Keratinocyte (primary cell): ENCODE data around the gene TIPRL. TPM values are rescaled to one million over a fixed set of nuclear protein-coding genes. Genes with fewer than 3 reads are reported as not detected.

ENCODE experiments used
- DNase-seq: peaks from one replicate; pipeline ENCODE4 v3.0.0-alpha.2; 2011; ENCODE audit warnings: low read depth, missing footprints, low spot score
- FAIRE-seq: peaks from 2 replicates; lab custom pipeline; 2011; peaks lifted over from hg19 to GRCh38; lab: Jason Lieb, UNC
- H2AFZ ChIP-seq: 2 replicates; pipeline ENCODE4 v1.6.0; 2012; ENCODE audit warnings: low read length, control low read depth, inconsistent platforms; ENCODE audit not compliant: control insufficient read depth
- H3K27ac ChIP-seq: 2 replicates; pipeline ENCODE4 v1.5.1; 2011; ENCODE audit warnings: low read length; ENCODE audit not compliant: control insufficient read depth, insufficient read depth
- H3K27me3 ChIP-seq: 3 replicates; pipeline ENCODE4 v1.6.0; 2011; ENCODE audit warnings: low read length; ENCODE audit not compliant: control insufficient read depth, insufficient read depth; ENCODE audit errors: extremely low read depth
- H3K36me3 ChIP-seq, 2 experiments: 2 replicates in 1 of 2; 3 replicates in 1 of 2; pipeline ENCODE4 v1.5.1; 2011; ENCODE audit warnings: low read length in 2 of 2, mild to moderate bottlenecking in 1 of 2; ENCODE audit not compliant: control insufficient read depth in 2 of 2, insufficient read depth in 2 of 2; ENCODE audit errors: extremely low read depth in 1 of 2
- H3K4me1 ChIP-seq: 3 replicates; pipeline ENCODE4 v1.5.1; 2011; ENCODE audit warnings: low read length; ENCODE audit not compliant: control insufficient read depth, insufficient read depth; ENCODE audit errors: extremely low read depth
- H3K4me2 ChIP-seq: 3 replicates; pipeline ENCODE4 v1.6.0; 2011; ENCODE audit warnings: low read depth, low read length; ENCODE audit not compliant: control insufficient read depth, insufficient read depth; ENCODE audit errors: extremely low read depth
- H3K4me3 ChIP-seq, 3 experiments: fragments of 200-600 bp in 1 of 3; sonication (generic) in 1 of 3; 2 replicates in 2 of 3; 3 replicates in 1 of 3; pipeline ENCODE4 v1.5.1; 2011 to 2016; ENCODE audit warnings: low read length in 3 of 3, mild to moderate bottlenecking in 3 of 3, control low read depth in 2 of 3, inconsistent platforms in 1 of 3, low read depth in 1 of 3, mixed read lengths in 1 of 3, mixed run types in 1 of 3, moderate library complexity in 1 of 3; ENCODE audit not compliant: control insufficient read depth in 2 of 3, insufficient read depth in 2 of 3; ENCODE audit errors: extremely low read depth in 1 of 3
- H3K79me2 ChIP-seq: 2 replicates; pipeline ENCODE4 v1.6.0; 2012; ENCODE audit warnings: low read length; ENCODE audit not compliant: control insufficient read depth, insufficient read depth
- H3K9ac ChIP-seq: 3 replicates; pipeline ENCODE4 v1.6.0; 2011; ENCODE audit warnings: low read length; ENCODE audit not compliant: control insufficient read depth, insufficient read depth; ENCODE audit errors: extremely low read depth
- H3K9me1 ChIP-seq: 3 replicates; pipeline ENCODE4 v1.6.0; 2011; ENCODE audit warnings: low read length; ENCODE audit not compliant: control insufficient read depth, insufficient read depth; ENCODE audit errors: extremely low read depth
- H3K9me3 ChIP-seq: 2 replicates; pipeline ENCODE4 v1.5.1; 2012; ENCODE audit warnings: low read depth, low read length; ENCODE audit not compliant: control insufficient read depth
- H4K20me1 ChIP-seq: 3 replicates; pipeline ENCODE4 v1.6.0; 2011; ENCODE audit warnings: low read length; ENCODE audit not compliant: control insufficient read depth, insufficient read depth; ENCODE audit errors: extremely low read depth
- EZH2 ChIP-seq: IDR thresholded peaks from one replicate; pipeline ENCODE4 v1.6.1; 2012; ENCODE audit warnings: inconsistent platforms, mild to moderate bottlenecking, low read length, moderate library complexity
- dilution Hi-C: fragments of 300-500 bp; cut with MboI; formaldehyde crosslinking; loops from one replicate; pipeline ENCODE4 v1.7.0; 2020; ENCODE audit warnings: low sequenced_read_pairs; ENCODE audit not compliant: extremely low pct_ligation_motif_present
- polyA plus RNA-seq, 5 experiments: library from polyadenylated mRNA; depleted of rRNA in 3 of 5; stranded (reverse) in 3 of 5; stranded (forward) in 1 of 5; unstranded in 1 of 5; fragments of >200 nt; gene quantifications; 1 replicate in 1 of 5; 2 replicates in 3 of 5; 3 replicates in 1 of 5; pipeline versions ENCODE4 v1.2.1 to v1.2.3, GENCODE V29; 2011 to 2012; ENCODE audit warnings: missing spikeins in 2 of 5, low read depth in 1 of 5, low replicate concordance in 1 of 5
- TF ChIP-seq, protein P1 (sequence below), 3 experiments: IDR thresholded peaks in 1 of 3; conservative IDR thresholded peaks in 1 of 3; optimal IDR thresholded peaks in 1 of 3; 2 replicates in 2 of 3; 3 replicates in 1 of 3; pipeline versions ENCODE3 to v1.5.1; 2011; ENCODE audit warnings: low read length in 3 of 3, mild to moderate bottlenecking in 3 of 3, moderate library complexity in 2 of 3, control low read depth in 1 of 3, inconsistent platforms in 1 of 3; ENCODE audit not compliant: insufficient read depth in 2 of 3; ENCODE audit errors: extremely low read depth in 1 of 3

TIPRL gene
- polyA plus RNA-seq, 1 donor (not counting 4 experiments of a cell fraction or from before 2014, with no cell fraction given): 62.5 TPM

DNA sequence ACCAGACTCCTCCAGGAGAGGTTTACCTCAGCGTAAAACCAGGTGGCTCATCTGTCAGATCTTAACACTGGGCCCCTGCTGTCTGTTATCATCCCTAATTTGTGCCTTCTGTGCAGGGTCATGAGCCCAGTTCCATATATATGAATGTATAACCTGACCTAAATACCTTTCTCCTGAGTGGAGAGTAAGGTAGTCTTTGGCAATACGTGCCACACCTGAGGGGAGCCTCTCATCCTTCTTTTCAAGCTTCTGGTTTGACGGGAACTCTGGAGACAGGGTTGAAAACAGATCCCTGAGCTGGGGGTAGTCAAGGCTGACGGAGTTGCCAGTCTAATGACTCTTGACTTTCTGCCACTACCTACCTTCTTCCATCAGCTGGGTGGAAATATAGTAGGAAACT lies 51.1 kb downstream of the TIPRL start:
- dilution Hi-C loops: no loop called here
- DNase-seq (no peak), FAIRE-seq (no peak)
- Histone ChIP-seq H2AFZ (no peak overlapping the region), H3K36me3 (peaks cover 16 to 17% of the 10 kb centered on the region in 2 experiments), H3K9me3 (no peaks in the 10 kb centered on the region), H3K9ac (no peak overlapping the region), H3K4me2 (no peak overlapping the region), H3K4me3 (no peak overlapping the region), H3K79me2 (peaks cover 55% of the 10 kb centered on the region), H3K9me1 (no peaks in the 10 kb centered on the region), H3K27ac (no peak overlapping the region), H4K20me1 (peaks cover 3% of the 10 kb centered on the region), H3K27me3 (no peaks in the 10 kb centered on the region), H3K4me1 (peaks cover 27% of the 10 kb centered on the region)
- TF ChIP-seq EZH2: no peak
- TF ChIP-seq, protein P1, sequence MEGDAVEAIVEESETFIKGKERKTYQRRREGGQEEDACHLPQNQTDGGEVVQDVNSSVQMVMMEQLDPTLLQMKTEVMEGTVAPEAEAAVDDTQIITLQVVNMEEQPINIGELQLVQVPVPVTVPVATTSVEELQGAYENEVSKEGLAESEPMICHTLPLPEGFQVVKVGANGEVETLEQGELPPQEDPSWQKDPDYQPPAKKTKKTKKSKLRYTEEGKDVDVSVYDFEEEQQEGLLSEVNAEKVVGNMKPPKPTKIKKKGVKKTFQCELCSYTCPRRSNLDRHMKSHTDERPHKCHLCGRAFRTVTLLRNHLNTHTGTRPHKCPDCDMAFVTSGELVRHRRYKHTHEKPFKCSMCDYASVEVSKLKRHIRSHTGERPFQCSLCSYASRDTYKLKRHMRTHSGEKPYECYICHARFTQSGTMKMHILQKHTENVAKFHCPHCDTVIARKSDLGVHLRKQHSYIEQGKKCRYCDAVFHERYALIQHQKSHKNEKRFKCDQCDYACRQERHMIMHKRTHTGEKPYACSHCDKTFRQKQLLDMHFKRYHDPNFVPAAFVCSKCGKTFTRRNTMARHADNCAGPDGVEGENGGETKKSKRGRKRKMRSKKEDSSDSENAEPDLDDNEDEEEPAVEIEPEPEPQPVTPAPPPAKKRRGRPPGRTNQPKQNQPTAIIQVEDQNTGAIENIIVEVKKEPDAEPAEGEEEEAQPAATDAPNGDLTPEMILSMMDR (optimal IDR thresholded peaks at IDR 0.05 in 1 of 3, IDR thresholded peaks at IDR 0.05 in 1 of 3, conservative IDR thresholded peaks at IDR 0.05 in 1 of 3; ENCODE audit: extremely low read depth in 1 of 3, insufficient read depth in 2 of 3, low read length in 3 of 3): no peak

DNA sequence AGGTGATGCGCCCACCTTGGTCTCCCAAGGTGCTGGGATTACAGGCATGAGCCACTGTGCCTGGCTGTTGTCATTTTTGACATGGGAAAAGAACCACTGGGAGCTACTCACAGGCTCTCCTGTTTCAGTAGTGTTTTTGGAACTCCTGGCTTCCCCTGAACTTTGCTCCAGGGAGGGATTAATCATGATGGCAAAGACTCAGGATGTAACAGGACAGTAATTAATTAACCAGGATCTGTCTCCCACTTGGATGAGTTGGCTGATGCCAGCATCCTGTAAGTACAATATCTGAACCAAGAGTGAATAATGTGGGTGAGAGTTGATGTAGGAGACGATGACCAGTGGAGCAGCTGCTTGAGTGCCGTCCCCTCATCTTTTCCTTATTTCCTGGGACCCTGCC lies 51.9 kb downstream of the TIPRL start:
- peaks cover 22% of the 10 kb centered on the region for H3K4me1 ChIP-seq
- peaks cover 55% of the 10 kb centered on the region for H3K79me2 ChIP-seq
- peaks cover 16 to 21% of the 10 kb centered on the region in 2 experiments for H3K36me3 ChIP-seq
- H3K27ac ChIP-seq: no peak overlapping the region
- no peaks in the 10 kb centered on the region for H3K9me1 ChIP-seq
- no peaks in the 10 kb centered on the region for H3K27me3 ChIP-seq
- TF ChIP-seq, protein P1 (optimal IDR thresholded peaks at IDR 0.05 in 1 of 3, IDR thresholded peaks at IDR 0.05 in 1 of 3, conservative IDR thresholded peaks at IDR 0.05 in 1 of 3; ENCODE audit: extremely low read depth in 1 of 3, insufficient read depth in 2 of 3, low read length in 3 of 3): no peak
- no peak for TF ChIP-seq EZH2
- H3K4me2 ChIP-seq: no peak overlapping the region
- DNase-seq (no peak), FAIRE-seq (no peak)
- no peak overlapping the region for H3K9ac ChIP-seq
- H3K4me3 ChIP-seq: no peak overlapping the region
- H2AFZ ChIP-seq: no peak overlapping the region
- peaks cover 3% of the 10 kb centered on the region for H4K20me1 ChIP-seq
- no peaks in the 10 kb centered on the region for H3K9me3 ChIP-seq
- dilution Hi-C loops: no loop called here
